ENCODE results near the gene BAX.

DNA sequence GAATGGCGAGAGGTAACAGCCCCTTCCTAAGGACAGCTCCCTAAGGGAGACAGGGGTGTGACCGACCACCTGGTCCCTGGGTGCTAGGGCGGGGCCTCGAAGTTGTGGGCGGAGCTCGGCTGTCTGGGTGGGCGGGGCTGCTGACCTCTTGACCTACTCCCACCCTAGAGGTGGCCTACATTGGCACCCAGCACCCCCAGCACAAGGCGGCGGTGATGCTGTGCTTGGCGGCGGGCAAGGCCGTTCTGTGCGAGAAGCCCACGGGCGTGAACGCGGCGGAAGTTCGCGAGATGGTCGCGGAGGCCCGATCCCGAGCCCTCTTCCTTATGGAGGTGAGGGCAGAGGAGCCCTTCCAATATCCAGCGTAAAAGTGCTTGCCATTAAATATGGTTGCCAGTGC is 18.8 kb upstream of the BAX start:
- TF ChIP-seq, protein P1, sequence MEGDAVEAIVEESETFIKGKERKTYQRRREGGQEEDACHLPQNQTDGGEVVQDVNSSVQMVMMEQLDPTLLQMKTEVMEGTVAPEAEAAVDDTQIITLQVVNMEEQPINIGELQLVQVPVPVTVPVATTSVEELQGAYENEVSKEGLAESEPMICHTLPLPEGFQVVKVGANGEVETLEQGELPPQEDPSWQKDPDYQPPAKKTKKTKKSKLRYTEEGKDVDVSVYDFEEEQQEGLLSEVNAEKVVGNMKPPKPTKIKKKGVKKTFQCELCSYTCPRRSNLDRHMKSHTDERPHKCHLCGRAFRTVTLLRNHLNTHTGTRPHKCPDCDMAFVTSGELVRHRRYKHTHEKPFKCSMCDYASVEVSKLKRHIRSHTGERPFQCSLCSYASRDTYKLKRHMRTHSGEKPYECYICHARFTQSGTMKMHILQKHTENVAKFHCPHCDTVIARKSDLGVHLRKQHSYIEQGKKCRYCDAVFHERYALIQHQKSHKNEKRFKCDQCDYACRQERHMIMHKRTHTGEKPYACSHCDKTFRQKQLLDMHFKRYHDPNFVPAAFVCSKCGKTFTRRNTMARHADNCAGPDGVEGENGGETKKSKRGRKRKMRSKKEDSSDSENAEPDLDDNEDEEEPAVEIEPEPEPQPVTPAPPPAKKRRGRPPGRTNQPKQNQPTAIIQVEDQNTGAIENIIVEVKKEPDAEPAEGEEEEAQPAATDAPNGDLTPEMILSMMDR (IDR thresholded peaks at IDR 0.05): no peak
- no peak for TF ChIP-seq POLR2A (IDR thresholded peaks at IDR 0.05)
